K562 treated with DMSO at 1 percent for 48 hours (cell line): ENCODE data around the gene TEX36. TPM values are rescaled to one million over a fixed set of nuclear protein-coding genes. Genes with fewer than 3 reads are reported as not detected.

Experiments used
- total RNA-seq: library from RNA; unstranded; fragments of 300-600 nt; gene quantifications from 2 replicates; pipeline ENCODE4 v1.2.3, GENCODE V29; 2022; ENCODE audit warnings: low replicate concordance; ENCODE audit errors: extremely low read depth

TEX36 gene, protein sequence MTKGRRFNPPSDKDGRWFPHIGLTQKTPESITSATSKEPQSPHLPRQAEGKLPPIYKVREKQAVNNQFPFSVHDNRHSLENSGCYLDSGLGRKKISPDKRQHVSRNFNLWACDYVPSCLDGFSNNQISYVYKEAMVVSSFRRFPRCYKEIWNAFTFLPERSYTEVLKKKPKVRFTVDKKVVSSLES
- not detected in 2 replicates for total RNA-seq

DNA sequence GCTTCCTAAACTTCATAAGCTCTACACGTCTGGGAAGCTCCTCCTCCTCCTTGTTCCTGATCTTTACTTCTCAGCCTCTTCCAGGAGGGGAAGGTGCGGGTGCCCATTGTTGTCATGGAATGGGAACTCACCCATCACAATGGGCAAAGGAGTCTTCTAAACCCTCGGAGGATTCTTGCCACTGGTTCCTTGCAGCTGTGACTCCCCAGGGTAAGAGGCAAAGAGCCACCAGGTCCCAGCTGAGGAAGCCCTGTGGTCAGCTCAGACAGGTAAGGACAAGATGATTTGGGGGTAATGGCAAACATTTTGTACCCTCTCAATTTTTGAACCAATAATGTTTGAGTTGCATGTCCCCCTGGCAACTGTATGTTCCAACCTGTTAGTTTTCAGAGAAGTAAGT is at the start of gene TEX36:
Gene TEX36 (minus strand): TSS at position 101 of the 400 bp plus-strand sequence. CDS start 174 bp downstream, outside the sequence.

DNA sequence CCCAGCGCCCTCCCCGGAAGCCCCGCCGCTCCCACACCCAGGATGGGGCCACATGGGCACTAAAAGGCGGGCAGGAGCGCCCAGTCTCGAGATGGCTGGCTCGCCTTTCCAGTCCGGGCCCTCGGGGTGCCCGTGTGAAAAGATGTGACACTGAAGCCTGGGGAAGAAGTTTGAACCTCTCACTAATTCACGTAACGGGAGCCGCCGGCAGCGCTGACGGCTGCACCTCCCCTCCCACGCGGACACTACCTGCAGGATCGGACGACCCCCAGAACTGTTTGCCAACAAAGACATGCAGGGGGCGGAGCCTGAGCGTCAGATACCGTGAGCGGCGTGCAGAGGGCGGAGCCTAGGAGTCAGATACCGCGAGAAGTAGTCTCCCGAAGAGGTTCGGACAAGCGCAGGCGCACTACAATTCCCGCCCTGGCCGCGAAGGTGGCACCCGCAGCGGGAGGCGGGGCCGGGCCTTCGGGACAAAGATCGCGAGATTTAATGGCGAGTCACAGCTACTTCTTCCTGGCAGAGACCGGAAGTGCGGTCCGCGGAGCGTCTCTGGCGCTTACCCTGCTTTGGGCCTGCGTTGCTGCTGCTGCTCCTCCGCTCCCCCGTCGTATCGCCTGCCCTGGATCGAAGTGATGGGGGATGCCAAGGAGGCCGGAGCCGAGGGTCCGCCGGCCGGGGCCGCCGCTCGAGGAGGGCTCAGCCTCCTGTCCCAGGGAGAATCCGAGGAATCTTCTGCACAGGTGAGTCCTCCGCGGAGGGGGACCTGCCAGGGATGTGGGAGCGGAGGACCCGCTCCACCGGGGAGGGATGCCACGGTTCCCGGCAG is 36.4 kb upstream of the TEX36 start, which contains the start of gene EDRF1:
Gene EDRF1 (plus strand): TSS at position 537 of the 829 bp plus-strand sequence. CDS start 99 bp downstream, at position 636.

Other genes with a start within 250 kb of the TEX36 start
- gene EDRF1, start 36.5 kb upstream of the TEX36 start, total RNA-seq, result not detected in 2 replicates
- not detected in 2 replicates for gene MMP21, start 92.7 kb upstream of the TEX36 start, total RNA-seq
- gene UROS, start 140.1 kb upstream of the TEX36 start, total RNA-seq, result not detected in 2 replicates
- gene BCCIP, start 140.4 kb upstream of the TEX36 start, total RNA-seq, result not detected in 2 replicates
- gene DHX32, start 198.1 kb upstream of the TEX36 start, total RNA-seq, result not detected in 2 replicates
- not detected in 2 replicates for gene FANK1, start 213.4 kb upstream of the TEX36 start, total RNA-seq